Mesendoderm (in vitro differentiated cells): ENCODE results near the gene GJB3.

Experiments used
- DNase-seq: peaks from one replicate; pipeline ENCODE4 v3.0.0; 2013
- H2AK5ac ChIP-seq: 2 replicates; pipeline ENCODE4 v1.6.1; 2013; ENCODE audit warnings: low read length, inconsistent platforms
- H2BK120ac ChIP-seq: 2 replicates; pipeline ENCODE4 v1.6.1; 2013; ENCODE audit warnings: low read depth, mild to moderate bottlenecking, low read length, moderate library complexity, mixed read lengths
- H2BK15ac ChIP-seq: replicated peaks from 2 replicates; pipeline ENCODE4 v1.6.1; 2013; ENCODE audit warnings: low read depth, mild to moderate bottlenecking, moderate library complexity
- H2BK5ac ChIP-seq: 2 replicates; pipeline ENCODE4 v1.6.1; 2013; ENCODE audit warnings: low read length, inconsistent platforms
- H3K18ac ChIP-seq: 2 replicates; pipeline ENCODE4 v1.6.1; 2013; ENCODE audit warnings: mild to moderate bottlenecking, low read length, mixed read lengths
- H3K23ac ChIP-seq: one replicate; pipeline ENCODE4 v1.6.1; 2013; ENCODE audit warnings: low read length
- H3K27ac ChIP-seq: 2 replicates; pipeline ENCODE4 v1.5.1; 2013; ENCODE audit warnings: low read depth, mild to moderate bottlenecking, inconsistent platforms, low read length, moderate library complexity
- H3K27me3 ChIP-seq: 2 replicates; pipeline ENCODE4 v1.6.1; 2013; ENCODE audit warnings: low read length, control low read depth, mild to moderate bottlenecking, inconsistent platforms; ENCODE audit not compliant: insufficient read depth, poor library complexity
- H3K36me3 ChIP-seq: 2 replicates; pipeline ENCODE4 v1.6.1; 2013; ENCODE audit warnings: low read length, inconsistent platforms; ENCODE audit not compliant: control insufficient read depth, insufficient read depth
- H3K4ac ChIP-seq: one replicate; pipeline ENCODE4 v1.6.1; 2013; ENCODE audit warnings: low read depth, mild to moderate bottlenecking, low read length, moderate library complexity
- H3K4me1 ChIP-seq: 2 replicates; pipeline ENCODE4 v1.6.1; 2013; ENCODE audit warnings: low read depth, low read length, inconsistent platforms; ENCODE audit not compliant: control insufficient read depth
- H3K4me2 ChIP-seq: 2 replicates; pipeline ENCODE4 v1.6.1; 2013; ENCODE audit warnings: low read length
- H3K4me3 ChIP-seq: 2 replicates; pipeline ENCODE4 v1.5.1; 2013; ENCODE audit warnings: mild to moderate bottlenecking, low read length
- H3K56ac ChIP-seq: one replicate; pipeline ENCODE4 v1.6.1; 2013; ENCODE audit warnings: low read length
- H3K79me1 ChIP-seq: 2 replicates; pipeline ENCODE4 v1.6.1; 2013; ENCODE audit warnings: low read length, inconsistent platforms
- H3K79me2 ChIP-seq: 2 replicates; pipeline ENCODE4 v1.6.1; 2013; ENCODE audit warnings: mild to moderate bottlenecking, low read length; ENCODE audit not compliant: control insufficient read depth, insufficient read depth
- H3K9ac ChIP-seq: 2 replicates; pipeline ENCODE4 v1.6.1; 2013; ENCODE audit warnings: low read length, inconsistent platforms
- H4K5ac ChIP-seq: one replicate; pipeline ENCODE4 v1.6.1; 2013; ENCODE audit warnings: low read length
- H4K8ac ChIP-seq: one replicate; pipeline ENCODE4 v1.6.1; 2013; ENCODE audit warnings: low read depth, mild to moderate bottlenecking, control low read depth, low read length, moderate library complexity
- WGBS: extraction: QIAGEN DNeasy Blood & Tissue Kit; methylation state at CpG from one replicate; pipeline ENCODE4 v1.1.7; 2013; ENCODE audit warnings: low lambda C conversion rate, missing lambda C conversion rate; ENCODE audit not compliant: insufficient coverage; ENCODE audit errors: extremely low coverage; 5-methylcytosine and 5-hydroxymethylcytosine counted together

GJB3 gene

DNA sequence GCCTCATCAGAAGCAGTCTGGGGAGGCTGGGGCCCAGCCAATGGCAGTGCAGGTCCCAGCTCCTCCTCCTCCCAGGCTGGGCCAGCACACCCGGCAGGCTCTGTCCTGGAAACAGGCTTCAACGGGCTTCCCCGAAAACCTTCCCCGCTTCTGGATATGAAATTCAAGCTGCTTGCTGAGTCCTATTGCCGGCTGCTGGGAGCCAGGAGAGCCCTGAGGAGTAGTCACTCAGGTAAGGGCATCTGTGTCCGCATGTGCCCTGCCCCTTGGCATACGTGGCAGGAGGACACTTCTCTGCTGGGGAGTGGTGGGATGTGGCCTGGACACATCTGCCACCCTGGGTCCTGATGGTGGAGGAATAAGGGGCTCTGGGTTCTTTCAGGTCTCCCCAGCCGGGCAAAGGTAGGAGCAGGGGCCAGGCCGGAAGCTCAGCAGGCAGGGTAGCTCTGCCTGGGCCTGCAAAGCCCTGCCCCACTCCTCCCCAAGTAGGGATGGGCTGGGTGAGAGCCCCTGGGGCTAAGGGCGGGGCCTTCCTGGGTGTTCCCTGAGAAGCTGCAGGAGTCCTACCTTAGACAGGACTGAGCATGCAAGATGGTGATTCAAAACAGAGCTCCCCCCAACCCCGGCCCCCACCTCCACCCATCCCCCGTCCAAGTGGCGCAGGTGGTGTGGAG lies 25.9 kb upstream of the GJB3 start, which contains the start of gene GJB5:
GJB5 (plus strand) TSS at position 84 of the 674 bp plus-strand sequence. CDS start 2,284 bp downstream, outside the sequence.
- no peak within 1 kb of the TSS for H3K18ac ChIP-seq
- H2BK15ac ChIP-seq, result no peak within 1 kb of the TSS
- no peak for DNase-seq
- no peak within 1 kb of the TSS for H3K23ac ChIP-seq
- no peak within 1 kb of the TSS for H2BK120ac ChIP-seq
- no peak within 1 kb of the TSS for H3K4me2 ChIP-seq
- no peaks in the 10 kb centered on the region for H3K79me2 ChIP-seq
- no peak within 1 kb of the TSS for H2AK5ac ChIP-seq
- peak within 1 kb of the TSS; percentile 61 for H3K56ac ChIP-seq
- no peaks in the 10 kb centered on the region for H3K36me3 ChIP-seq
- no peak within 1 kb of the TSS for H3K4me3 ChIP-seq
- no peak within 1 kb of the TSS for H3K4ac ChIP-seq
- no peak within 1 kb of the TSS for H4K8ac ChIP-seq
- H3K9ac ChIP-seq, result no peak within 1 kb of the TSS
- no peak within 1 kb of the TSS for H3K27ac ChIP-seq
- H3K27me3 ChIP-seq, result no peaks in the 10 kb centered on the region
- H4K5ac ChIP-seq, result no peak within 1 kb of the TSS
- no peak within 1 kb of the TSS for H2BK5ac ChIP-seq
- peaks cover 6% of the 10 kb centered on the region for H3K4me1 ChIP-seq
- H3K79me1 ChIP-seq, result no peaks in the 10 kb centered on the region
- no CpG with 5 or more reads among the region's 13 CpGs for WGBS

GRCh38 chr1:34755961-34756360 lies 25.1 kb upstream of the GJB3 start:
- Histone ChIP-seq H3K4me3 (no peak overlapping the region), H3K4me1 (no peaks in the 10 kb centered on the region), H2BK15ac (no peak overlapping the region), H2BK120ac (no peak overlapping the region), H2AK5ac (no peak overlapping the region), H3K9ac (no peak overlapping the region), H3K56ac (no peak overlapping the region), H3K27me3 (no peaks in the 10 kb centered on the region), H4K8ac (no peak overlapping the region), H4K5ac (no peak overlapping the region), H3K79me1 (no peaks in the 10 kb centered on the region), H3K4ac (no peak overlapping the region), H2BK5ac (no peak overlapping the region), H3K27ac (no peak overlapping the region), H3K79me2 (no peaks in the 10 kb centered on the region), H3K23ac (no peak overlapping the region), H3K18ac (no peak overlapping the region), H3K4me2 (no peak overlapping the region), H3K36me3 (no peaks in the 10 kb centered on the region)
- no CpG with 5 or more reads among the region's 6 CpGs for WGBS
- DNase-seq, result no peak

DNA sequence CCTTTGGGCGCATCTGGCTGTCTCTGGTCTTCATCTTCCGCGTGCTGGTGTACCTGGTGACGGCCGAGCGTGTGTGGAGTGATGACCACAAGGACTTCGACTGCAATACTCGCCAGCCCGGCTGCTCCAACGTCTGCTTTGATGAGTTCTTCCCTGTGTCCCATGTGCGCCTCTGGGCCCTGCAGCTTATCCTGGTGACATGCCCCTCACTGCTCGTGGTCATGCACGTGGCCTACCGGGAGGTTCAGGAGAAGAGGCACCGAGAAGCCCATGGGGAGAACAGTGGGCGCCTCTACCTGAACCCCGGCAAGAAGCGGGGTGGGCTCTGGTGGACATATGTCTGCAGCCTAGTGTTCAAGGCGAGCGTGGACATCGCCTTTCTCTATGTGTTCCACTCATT lies 23.6 kb upstream of the GJB3 start:
- Histone ChIP-seq H3K27ac (no peak overlapping the region), H3K36me3 (no peaks in the 10 kb centered on the region), H2AK5ac (no peak overlapping the region), H2BK120ac (no peak overlapping the region), H3K4me3 (no peak overlapping the region), H3K4ac (no peak overlapping the region), H2BK15ac (no peak overlapping the region), H3K27me3 (no peaks in the 10 kb centered on the region), H2BK5ac (no peak overlapping the region), H3K79me2 (no peaks in the 10 kb centered on the region), H4K8ac (no peak overlapping the region), H3K18ac (no peak overlapping the region), H3K9ac (no peak overlapping the region), H4K5ac (no peak overlapping the region), H3K4me1 (no peaks in the 10 kb centered on the region), H3K23ac (no peak overlapping the region), H3K56ac (no peak overlapping the region), H3K79me1 (no peaks in the 10 kb centered on the region), H3K4me2 (no peak overlapping the region)
- WGBS, result no CpG with 5 or more reads among the region's 21 CpGs
- no peak for DNase-seq

DNA sequence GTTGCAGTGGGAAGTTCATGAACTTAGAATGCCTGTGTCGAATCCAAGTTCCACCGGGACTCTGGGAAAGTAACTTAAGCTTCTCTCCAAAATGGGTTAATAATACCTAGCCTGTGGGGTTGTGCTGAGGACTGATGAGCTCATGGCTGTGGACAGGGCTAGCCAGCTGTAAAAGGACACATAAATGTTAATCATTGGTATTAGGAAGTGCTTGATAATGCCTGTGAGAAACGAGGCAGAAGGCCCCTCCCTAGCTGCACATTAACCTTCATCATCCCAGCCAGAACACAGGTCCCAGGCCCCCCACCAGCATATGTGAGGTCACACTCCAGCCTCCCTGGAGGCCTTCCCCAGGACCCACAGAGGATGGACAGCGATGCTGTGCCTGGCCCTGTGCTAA lies 22.3 kb upstream of the GJB3 start:
- Histone ChIP-seq H3K4me1 (peaks cover 5% of the 10 kb centered on the region), H4K8ac (no peak overlapping the region), H2AK5ac (no peak overlapping the region), H3K4ac (no peak overlapping the region), H4K5ac (no peak overlapping the region), H3K23ac (no peak overlapping the region), H2BK5ac (no peak overlapping the region), H3K18ac (no peak overlapping the region), H3K36me3 (no peaks in the 10 kb centered on the region), H3K79me2 (no peaks in the 10 kb centered on the region), H3K79me1 (no peaks in the 10 kb centered on the region), H3K9ac (no peak overlapping the region), H3K4me2 (no peak overlapping the region), H3K56ac (no peak overlapping the region), H3K27ac (no peak overlapping the region), H2BK120ac (no peak overlapping the region), H3K27me3 (no peaks in the 10 kb centered on the region), H3K4me3 (no peak overlapping the region), H2BK15ac (no peak overlapping the region)
- DNase-seq, result no peak
- WGBS, result no CpG with 5 or more reads among the region's 4 CpGs

- Histone ChIP-seq H4K8ac (no peak within 1 kb of the TSS), H2BK5ac (no peak within 1 kb of the TSS), H2BK120ac (no peak within 1 kb of the TSS), H3K4me1 (peaks cover 5% of the 10 kb centered on the region), H3K56ac (peak within 1 kb of the TSS; percentile 51), H2AK5ac (no peak within 1 kb of the TSS), H3K79me2 (no peaks in the 10 kb centered on the region), H3K18ac (no peak within 1 kb of the TSS), H3K9ac (no peak within 1 kb of the TSS), H3K79me1 (no peaks in the 10 kb centered on the region), H3K4me3 (no peak within 1 kb of the TSS), H2BK15ac (no peak within 1 kb of the TSS), H3K4me2 (no peak within 1 kb of the TSS), H4K5ac (no peak within 1 kb of the TSS), H3K36me3 (no peaks in the 10 kb centered on the region), H3K27ac (no peak within 1 kb of the TSS), H3K4ac (no peak within 1 kb of the TSS), H3K27me3 (no peaks in the 10 kb centered on the region), H3K23ac (no peak within 1 kb of the TSS)
- no CpG with 5 or more reads among the region's 10 CpGs for WGBS
- DNase-seq, result peak; percentile 67
Measured at GRCh38 chr1:34759503-34760357, 21.3 kb upstream of the GJB3 start, which contains the start of gene GJB4. TSS of gene GJB4 (plus strand) at chr1:34759740. CDS start at chr1:34761255, 1,515 bp downstream.
